Naive B cell (primary cell): ENCODE results near the gene FCN1. TPM values are rescaled to one million over a fixed set of nuclear protein-coding genes. Genes with fewer than 3 reads are reported as not detected.

Experiments used
- ATAC-seq, 2 donors: fragments of 150-1000 bp; cut with Tn5 transposase; 2 replicates each; pipeline ENCODE4 v1.10.0; 2021; ENCODE audit warnings: low read depth in 2 of 2, mild to moderate bottlenecking in 2 of 2, moderate library complexity in 2 of 2
- DNase-seq: peaks from one replicate; pipeline ENCODE4 v3.0.0; 2022
- H3K27ac Mint-ChIP-seq, 6 donors: one replicate each; pipeline ENCODE4 v1.8.0; 2020 to 2022; ENCODE audit warnings: mild to moderate bottlenecking in 6 of 6, mixed read lengths in 6 of 6, moderate library complexity in 5 of 6, inconsistent platforms in 2 of 6
- H3K27me3 Mint-ChIP-seq, 3 donors: one replicate each; pipeline ENCODE4 v1.8.0; 2021 to 2022; ENCODE audit warnings: mixed read lengths in 3 of 3, mild to moderate bottlenecking in 1 of 3
- H3K36me3 Mint-ChIP-seq, 2 donors: one replicate each; pipeline ENCODE4 v1.8.0; 2020 to 2022; ENCODE audit warnings: mixed read lengths in 2 of 2, inconsistent platforms in 1 of 2, mild to moderate bottlenecking in 1 of 2
- H3K4me1 Mint-ChIP-seq, 3 donors: one replicate each; pipeline ENCODE4 v1.8.0; 2020 to 2022; ENCODE audit warnings: mixed read lengths in 3 of 3, inconsistent platforms in 1 of 3, mild to moderate bottlenecking in 1 of 3, moderate library complexity in 1 of 3
- H3K4me3 Mint-ChIP-seq, 8 donors: one replicate each; pipeline ENCODE4 v1.8.0; 2020 to 2022; ENCODE audit warnings: mild to moderate bottlenecking in 8 of 8, mixed read lengths in 8 of 8, moderate library complexity in 8 of 8, inconsistent platforms in 2 of 8
- H3K9me3 Mint-ChIP-seq, 7 donors: one replicate each; pipeline ENCODE4 v1.8.0; 2020 to 2022; ENCODE audit warnings: mixed read lengths in 7 of 7, mild to moderate bottlenecking in 5 of 7, inconsistent platforms in 2 of 7, moderate library complexity in 1 of 7
- polyA plus RNA-seq, 6 donors: library from polyadenylated mRNA; unstranded; fragments of 300-500 nt; fragmentation: Illumina TruSeq; gene quantifications; one replicate each; pipeline ENCODE4 v1.2.3, GENCODE V29; 2021; ENCODE audit warnings: low read depth in 6 of 6

Gene FCN1
- polyA plus RNA-seq, 6 donors from 2014 or later: 2.6 to 33.1 (median 7.9) TPM

DNA sequence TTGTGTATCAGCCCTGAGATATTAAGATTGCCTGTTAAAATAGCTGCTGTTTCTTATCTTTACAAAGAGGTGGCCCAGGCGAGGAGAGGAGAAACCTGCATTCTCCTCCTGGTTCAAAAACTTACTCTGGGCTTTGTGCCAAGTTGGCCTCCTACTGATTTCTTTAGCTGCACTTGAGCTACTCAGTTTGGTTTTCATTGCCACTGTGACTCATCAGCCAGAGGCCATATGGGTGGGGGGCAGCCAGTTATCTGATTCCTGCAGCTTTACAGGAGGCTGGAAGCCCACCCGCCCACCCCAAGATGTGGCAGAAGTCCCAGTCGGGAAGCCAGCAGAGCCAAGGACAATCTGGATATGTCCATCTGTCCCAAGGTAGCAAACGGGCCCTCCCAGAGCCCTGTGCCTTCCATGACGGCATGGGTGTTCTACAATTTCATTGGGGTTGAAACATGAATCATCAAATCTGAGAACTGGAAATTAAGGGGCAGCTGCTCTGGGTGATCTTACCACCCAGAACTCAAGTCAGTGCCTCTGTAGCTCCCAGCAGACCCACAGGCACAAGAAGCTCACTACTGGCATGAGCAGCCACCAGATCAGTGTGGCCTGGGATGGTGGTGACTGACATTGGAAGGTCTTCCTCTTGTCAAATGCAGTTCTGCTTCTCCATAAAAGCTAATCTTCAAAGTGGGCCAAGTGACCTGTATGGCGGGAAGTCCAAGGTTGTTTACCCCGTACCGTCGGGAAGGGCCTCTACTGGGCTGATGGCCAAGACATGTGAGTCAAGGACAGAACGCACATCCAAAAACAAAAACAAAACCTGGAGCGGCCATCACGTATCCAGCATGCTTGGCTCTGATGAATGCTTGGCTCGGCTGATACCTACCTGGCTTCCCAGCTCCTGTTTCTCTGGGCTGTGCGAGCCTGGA lies 21.5 kb downstream of the FCN1 start:
- DNase-seq (no peak), ATAC-seq (no peak)
- peaks cover 12 to 16% of the 10 kb centered on the region in 2 donors for H3K36me3 Mint-ChIP-seq
- peaks cover 0 to 3% (median 0%) of the 10 kb centered on the region in 3 donors for H3K4me1 Mint-ChIP-seq
- H3K27ac Mint-ChIP-seq: no peak overlapping the region
- H3K4me3 Mint-ChIP-seq: no peak overlapping the region
- peaks cover 14 to 32% (median 19%) of the 10 kb centered on the region in 3 donors for H3K27me3 Mint-ChIP-seq
- peaks cover 5 to 41% (median 16%) of the 10 kb centered on the region in 7 donors for H3K9me3 Mint-ChIP-seq

DNA sequence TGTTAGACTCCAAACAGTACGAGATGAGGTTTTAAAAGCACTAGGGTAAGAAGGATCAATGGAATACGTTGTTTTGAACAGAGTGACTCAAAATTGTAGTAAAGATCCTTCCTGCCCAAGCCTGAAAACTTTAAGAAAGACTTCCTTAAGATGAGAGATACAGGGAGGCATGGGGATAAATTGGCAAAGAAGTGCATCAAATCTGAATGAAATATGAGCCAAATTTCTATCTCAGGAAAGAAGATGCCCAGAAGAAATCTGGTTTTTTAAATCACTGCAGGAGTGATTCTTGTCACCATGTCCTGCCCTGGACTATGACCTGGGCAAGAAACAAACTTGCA lies 22.2 kb downstream of the FCN1 start:
- ATAC-seq: no peak
- H3K4me1 Mint-ChIP-seq: peaks cover 0 to under 1% (median 0%) of the 10 kb centered on the region in 3 donors
- no peak overlapping the region for H3K27ac Mint-ChIP-seq
- no peak overlapping the region for H3K4me3 Mint-ChIP-seq
- DNase-seq: no peak
- H3K36me3 Mint-ChIP-seq: peaks cover 12 to 16% of the 10 kb centered on the region in 2 donors
- H3K9me3 Mint-ChIP-seq: peaks cover 5 to 40% (median 16%) of the 10 kb centered on the region in 7 donors
- H3K27me3 Mint-ChIP-seq: peaks cover 14 to 32% (median 23%) of the 10 kb centered on the region in 3 donors

DNA sequence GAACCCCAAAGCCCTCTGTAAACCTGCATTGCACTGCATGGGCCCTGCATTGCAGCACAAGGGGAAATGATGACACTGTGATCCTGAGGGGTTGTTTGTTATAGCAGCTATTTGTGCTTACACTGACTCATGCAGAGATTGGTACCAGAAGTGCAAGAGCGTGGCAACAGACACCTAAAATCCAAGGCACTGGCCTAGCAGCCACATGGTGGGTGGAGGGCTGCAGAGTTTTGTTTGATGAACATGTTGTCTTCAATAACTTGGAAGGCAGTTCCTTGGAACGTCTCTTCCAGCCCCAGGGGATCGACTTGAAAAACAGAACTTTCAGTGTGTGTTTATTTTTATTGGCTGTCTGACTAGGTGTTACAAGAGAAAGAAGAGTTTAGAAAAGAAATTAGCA lies 22.6 kb downstream of the FCN1 start:
- DNase-seq: no peak
- H3K9me3 Mint-ChIP-seq: peaks cover 5 to 36% (median 16%) of the 10 kb centered on the region in 7 donors
- H3K4me1 Mint-ChIP-seq: no peaks in the 10 kb centered on the region
- H3K27ac Mint-ChIP-seq: no peak overlapping the region
- no peak overlapping the region for H3K4me3 Mint-ChIP-seq
- no peak for ATAC-seq
- peaks cover 14 to 32% (median 23%) of the 10 kb centered on the region in 3 donors for H3K27me3 Mint-ChIP-seq
- peaks cover 12 to 16% of the 10 kb centered on the region in 2 donors for H3K36me3 Mint-ChIP-seq

DNA sequence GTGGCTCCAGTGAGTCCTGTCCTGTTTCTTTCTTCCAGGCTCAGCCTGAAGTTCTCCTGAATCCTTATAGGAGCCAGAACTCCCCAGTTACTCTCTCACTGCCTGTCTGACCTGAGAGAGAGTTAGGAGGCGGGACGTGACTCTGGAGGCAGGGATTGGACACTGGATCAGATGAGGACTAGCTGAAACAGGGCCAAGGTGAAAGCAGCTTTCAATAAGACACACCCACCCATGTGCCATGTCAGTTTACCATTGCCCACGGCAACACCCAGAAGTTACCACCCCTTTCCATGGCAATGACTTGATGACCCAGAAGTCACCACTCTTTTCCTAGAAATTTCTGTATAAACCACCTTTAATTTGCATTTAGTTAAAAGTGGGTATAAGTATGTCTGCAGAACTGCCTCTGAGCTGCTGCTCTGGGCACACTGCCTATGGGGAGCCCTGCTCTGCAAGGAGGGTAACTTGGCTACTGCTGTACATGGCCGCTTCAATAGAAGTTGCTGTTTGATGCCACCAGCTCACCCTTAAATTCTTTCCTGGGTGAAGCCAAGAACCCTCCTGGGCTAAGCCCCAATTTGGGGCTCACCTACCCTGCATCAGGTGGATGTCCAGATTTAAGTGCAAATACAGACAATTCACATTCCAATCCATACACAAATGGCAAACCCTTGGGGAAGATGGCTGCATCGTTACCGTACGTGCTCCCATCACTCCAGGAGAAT lies 23.4 kb downstream of the FCN1 start:
- Mint-ChIP-seq H3K9me3 (peaks cover 3 to 28% (median 10%) of the 10 kb centered on the region in 7 donors), H3K36me3 (peaks cover 9 to 12% of the 10 kb centered on the region in 2 donors), H3K27ac (no peak overlapping the region), H3K4me3 (no peak overlapping the region), H3K4me1 (peaks cover 3 to 7% (median 4%) of the 10 kb centered on the region in 3 donors), H3K27me3 (peaks cover 16 to 30% (median 23%) of the 10 kb centered on the region in 3 donors)
- DNase-seq: no peak
- no peak for ATAC-seq

DNA sequence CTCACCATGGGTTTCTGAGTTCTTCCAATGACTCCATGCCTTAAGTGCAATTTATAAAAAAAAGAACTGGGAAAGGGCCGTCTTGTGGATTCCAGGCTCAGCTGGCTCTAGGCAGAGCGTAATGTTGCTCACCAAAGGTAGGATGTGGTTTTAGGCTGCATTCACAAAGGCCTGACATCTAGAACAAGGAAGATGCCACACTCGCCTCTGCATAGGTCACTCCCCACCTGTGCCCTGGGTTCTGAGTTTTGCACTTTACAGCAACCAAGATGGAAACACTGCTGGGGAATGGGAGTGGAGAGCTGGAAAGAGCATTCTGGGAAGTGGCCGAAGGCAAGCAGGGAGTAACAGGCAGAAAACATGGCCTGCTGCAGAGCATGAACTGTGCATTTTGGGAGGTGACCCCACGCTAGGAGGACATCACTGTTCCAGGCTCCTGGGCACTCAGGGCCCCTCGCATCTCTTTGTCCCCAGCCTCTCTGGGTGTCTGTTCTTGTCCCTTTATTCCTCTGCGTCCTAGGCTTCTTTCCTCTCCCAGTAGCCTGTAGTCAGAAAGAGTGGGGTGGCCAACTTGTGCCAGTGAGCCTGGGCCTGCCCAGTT lies 24.8 kb downstream of the FCN1 start:
- H3K4me1 Mint-ChIP-seq: peaks cover 4 to 15% (median 4%) of the 10 kb centered on the region in 3 donors
- no peak for ATAC-seq
- H3K27ac Mint-ChIP-seq: peak overlapping the region in 1 of 6 donors; percentile 82
- peaks cover 0 to 17% (median 6%) of the 10 kb centered on the region in 7 donors for H3K9me3 Mint-ChIP-seq
- H3K36me3 Mint-ChIP-seq: peaks cover 0 to 6% of the 10 kb centered on the region in 2 donors
- H3K4me3 Mint-ChIP-seq: no peak overlapping the region
- DNase-seq: no peak
- H3K27me3 Mint-ChIP-seq: peaks cover 22 to 29% (median 29%) of the 10 kb centered on the region in 3 donors

DNA sequence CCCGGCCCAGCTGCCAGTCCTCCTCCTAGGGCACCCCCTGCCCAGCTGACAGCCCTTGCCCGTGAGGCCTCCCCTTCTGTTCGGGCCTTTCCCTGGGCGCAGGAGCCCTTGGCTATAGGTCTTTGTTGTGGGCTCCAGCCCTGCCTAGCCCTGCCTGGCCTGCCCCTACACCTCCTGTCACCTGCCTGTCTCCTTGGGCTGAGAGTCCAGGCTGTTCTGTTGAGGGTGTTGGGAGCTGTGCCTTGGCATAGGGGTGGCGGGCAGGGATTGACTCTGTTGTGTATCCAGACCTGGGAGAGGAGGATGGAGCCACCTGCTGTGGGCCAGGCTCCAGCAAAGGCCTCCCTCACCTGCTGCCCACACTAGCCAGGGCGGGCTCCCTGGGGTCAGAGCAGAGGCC lies 25.5 kb downstream of the FCN1 start:
- peaks cover 25 to 36% (median 33%) of the 10 kb centered on the region in 3 donors for H3K27me3 Mint-ChIP-seq
- H3K9me3 Mint-ChIP-seq: peaks cover 0 to 10% (median 6%) of the 10 kb centered on the region in 7 donors
- H3K4me3 Mint-ChIP-seq: no peak overlapping the region
- no peak for DNase-seq
- ATAC-seq: no peak
- peak overlapping the region in 1 of 6 donors; percentile 42 for H3K27ac Mint-ChIP-seq
- peaks cover 0 to 6% of the 10 kb centered on the region in 2 donors for H3K36me3 Mint-ChIP-seq
- peaks cover 5 to 19% (median 8%) of the 10 kb centered on the region in 3 donors for H3K4me1 Mint-ChIP-seq

DNA sequence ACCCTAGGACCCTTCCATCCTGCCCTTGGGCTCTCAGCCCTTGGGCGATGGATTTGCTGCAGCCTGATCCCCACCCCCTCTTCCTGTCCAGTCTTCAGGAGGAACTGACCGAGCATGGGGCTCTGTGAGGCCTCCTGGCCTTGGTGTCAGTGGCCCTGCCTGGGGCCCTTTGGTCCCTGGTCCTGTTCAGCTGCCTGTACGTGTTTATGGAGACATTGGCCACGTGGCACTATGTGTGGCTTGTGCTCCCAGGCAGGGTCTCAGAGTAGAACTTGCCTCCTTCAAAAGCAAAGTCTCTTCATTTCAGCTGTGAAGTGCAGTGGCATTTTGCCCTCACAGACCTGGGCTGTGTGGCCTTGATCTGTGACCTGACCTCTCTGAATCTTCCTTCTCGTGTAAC lies 26.0 kb downstream of the FCN1 start:
- DNase-seq: no peak
- Mint-ChIP-seq H3K36me3 (peaks cover 0 to 6% of the 10 kb centered on the region in 2 donors), H3K9me3 (peaks cover 0 to 10% (median 5%) of the 10 kb centered on the region in 7 donors), H3K27ac (no peak overlapping the region), H3K27me3 (peaks cover 26 to 41% (median 35%) of the 10 kb centered on the region in 3 donors), H3K4me3 (no peak overlapping the region), H3K4me1 (peaks cover 8 to 19% (median 8%) of the 10 kb centered on the region in 3 donors)
- ATAC-seq: no peak

DNA sequence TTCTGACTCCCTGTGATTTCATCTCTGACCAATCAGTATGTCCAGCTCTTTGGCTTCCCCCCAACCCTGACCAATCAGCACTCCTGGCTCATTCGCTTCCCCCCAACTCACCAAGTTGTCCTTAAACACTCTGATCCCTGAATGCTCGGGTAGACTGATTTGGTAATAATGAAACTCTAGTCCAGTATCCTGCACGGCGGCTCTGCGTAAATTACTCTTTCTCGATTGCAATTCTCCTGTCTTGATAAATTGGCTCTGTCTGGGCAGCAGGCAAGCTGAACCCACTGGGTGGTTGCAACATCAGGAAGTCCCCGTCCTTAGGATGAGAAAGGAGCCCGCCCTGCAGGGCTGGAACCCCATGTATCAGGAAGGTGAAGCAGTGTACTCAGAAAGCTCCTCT lies 26.7 kb downstream of the FCN1 start:
- peaks cover 8 to 19% (median 8%) of the 10 kb centered on the region in 3 donors for H3K4me1 Mint-ChIP-seq

DNA sequence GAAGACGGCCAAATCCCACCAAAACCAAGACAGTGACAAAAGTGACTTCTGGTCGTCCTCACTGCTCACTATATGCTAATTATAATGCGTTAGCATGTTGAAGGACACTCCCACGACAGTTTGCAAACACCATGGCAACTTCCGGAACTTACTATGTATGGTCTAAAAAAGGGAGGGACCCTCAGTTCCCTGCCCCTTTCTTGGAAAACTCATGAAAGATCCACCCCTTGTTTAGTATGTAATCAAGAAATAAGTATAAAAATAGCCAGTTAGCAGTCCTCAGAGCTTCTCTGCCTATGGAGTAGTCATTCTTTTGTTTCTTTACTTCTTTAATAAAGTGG lies 27.6 kb downstream of the FCN1 start:
- no peak for ATAC-seq
- Mint-ChIP-seq H3K9me3 (peaks cover 0 to 6% (median 4%) of the 10 kb centered on the region in 7 donors), H3K27ac (peak overlapping the region in 1 of 6 donors; percentile 25), H3K4me3 (peak overlapping the region in 1 of 8 donors; percentile 63), H3K36me3 (peaks cover 0 to 2% of the 10 kb centered on the region in 2 donors), H3K4me1 (peaks cover 8 to 19% (median 8%) of the 10 kb centered on the region in 3 donors), H3K27me3 (peaks cover 26 to 49% (median 45%) of the 10 kb centered on the region in 3 donors)
- DNase-seq: no peak

More for the DNA sequence above, 26.7 kb downstream of the FCN1 start:
- DNase-seq (no peak), ATAC-seq (no peak)
- H3K36me3 Mint-ChIP-seq: peaks cover 0 to 6% of the 10 kb centered on the region in 2 donors
- H3K4me3 Mint-ChIP-seq: no peak overlapping the region
- H3K27me3 Mint-ChIP-seq: peaks cover 30 to 47% (median 42%) of the 10 kb centered on the region in 3 donors
- H3K9me3 Mint-ChIP-seq: peaks cover 0 to 10% (median 4%) of the 10 kb centered on the region in 7 donors
- peak overlapping the region in 1 of 6 donors; percentile 52 for H3K27ac Mint-ChIP-seq

DNA sequence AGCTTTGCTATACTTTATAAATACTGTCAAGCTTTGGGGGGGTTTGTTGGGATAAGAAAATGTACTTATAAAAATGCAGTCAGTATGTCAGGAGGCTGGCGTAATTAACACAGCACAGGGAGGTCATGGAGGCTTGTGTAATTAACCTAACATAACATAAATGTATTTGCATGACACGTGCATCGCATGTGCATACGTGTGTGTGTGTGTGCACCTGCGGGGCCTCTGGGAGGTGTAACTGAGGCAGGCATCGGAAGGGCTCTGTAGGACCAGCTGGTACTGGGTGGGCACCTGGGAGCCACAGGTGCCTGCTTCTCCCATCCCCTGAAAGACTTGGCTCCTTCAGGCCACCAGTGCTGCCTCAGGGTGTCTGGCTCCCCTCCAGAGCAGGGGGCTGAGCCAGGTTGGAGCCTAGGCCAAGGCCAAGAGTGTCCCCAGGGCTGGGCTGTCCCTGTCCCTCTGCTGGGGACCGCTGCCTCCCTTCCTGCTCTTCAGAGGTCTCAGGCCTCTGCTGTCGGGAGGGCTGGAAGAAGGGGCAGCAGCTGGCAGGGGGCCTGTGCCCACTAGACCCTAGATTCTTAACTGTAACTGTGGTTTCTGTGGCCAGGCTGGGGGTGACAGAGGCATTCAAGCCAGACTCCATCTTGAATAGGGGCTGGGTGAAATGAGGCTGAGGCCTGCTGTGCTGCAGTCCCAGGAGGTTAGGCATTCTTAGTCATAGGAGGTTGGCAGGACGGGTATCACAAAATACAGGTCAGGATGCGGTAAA lies 28.1 kb downstream of the FCN1 start:
- DNase-seq (no peak), ATAC-seq (no peak)
- Mint-ChIP-seq H3K4me3 (peak overlapping the region in 1 of 8 donors; percentile 63), H3K27me3 (peaks cover 20 to 54% (median 47%) of the 10 kb centered on the region in 3 donors), H3K27ac (peak overlapping the region in 2 of 6 donors; percentile 25 to 73), H3K9me3 (peaks cover 0 to 2% (median under 1%) of the 10 kb centered on the region in 7 donors), H3K36me3 (no peaks in the 10 kb centered on the region), H3K4me1 (peaks cover 8 to 19% (median 8%) of the 10 kb centered on the region in 3 donors)

DNA sequence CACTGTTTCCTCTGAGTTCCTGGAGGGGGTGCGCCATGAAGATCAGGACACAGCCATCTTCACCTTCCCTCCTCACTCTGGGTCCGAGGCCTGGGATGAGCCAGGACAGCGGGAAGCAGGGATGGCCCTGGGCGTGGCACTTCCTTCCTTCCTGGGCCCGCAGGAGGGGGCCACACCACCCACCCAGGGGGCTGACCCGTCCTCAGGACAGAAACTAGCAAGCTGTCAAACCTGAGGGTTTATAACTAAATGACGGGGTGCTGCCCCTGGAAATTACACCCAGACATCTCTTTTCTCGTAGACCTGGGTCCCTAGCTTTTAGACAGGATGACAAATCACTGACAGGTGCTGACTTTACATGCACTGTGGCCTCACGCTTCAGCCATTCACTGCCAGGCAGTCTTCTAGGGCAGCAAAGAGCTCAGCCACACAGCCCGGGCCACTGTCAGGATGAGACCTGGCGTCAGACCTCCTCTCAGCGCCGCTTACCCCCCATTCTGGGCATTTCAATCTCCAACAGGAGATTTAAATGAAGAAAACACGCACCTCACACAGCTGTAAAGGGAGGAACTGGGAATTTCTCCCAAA lies 29.0 kb downstream of the FCN1 start:
- peaks cover 0 to under 1% (median 0%) of the 10 kb centered on the region in 7 donors for H3K9me3 Mint-ChIP-seq
- H3K27me3 Mint-ChIP-seq: peaks cover 25 to 59% (median 48%) of the 10 kb centered on the region in 3 donors
- no peaks in the 10 kb centered on the region for H3K36me3 Mint-ChIP-seq
- H3K4me3 Mint-ChIP-seq: no peak overlapping the region
- H3K27ac Mint-ChIP-seq: no peak overlapping the region
- no peak for ATAC-seq
- DNase-seq: no peak
- peaks cover 8 to 19% (median 8%) of the 10 kb centered on the region in 3 donors for H3K4me1 Mint-ChIP-seq
